ENCODE data around the gene MOG.
"Not testable (repeated sequence)": the region's sequence is repeated elsewhere in the genome, so short reads cannot be mapped to it uniquely, and the experiment has no call there.

Gene MOG

DNA sequence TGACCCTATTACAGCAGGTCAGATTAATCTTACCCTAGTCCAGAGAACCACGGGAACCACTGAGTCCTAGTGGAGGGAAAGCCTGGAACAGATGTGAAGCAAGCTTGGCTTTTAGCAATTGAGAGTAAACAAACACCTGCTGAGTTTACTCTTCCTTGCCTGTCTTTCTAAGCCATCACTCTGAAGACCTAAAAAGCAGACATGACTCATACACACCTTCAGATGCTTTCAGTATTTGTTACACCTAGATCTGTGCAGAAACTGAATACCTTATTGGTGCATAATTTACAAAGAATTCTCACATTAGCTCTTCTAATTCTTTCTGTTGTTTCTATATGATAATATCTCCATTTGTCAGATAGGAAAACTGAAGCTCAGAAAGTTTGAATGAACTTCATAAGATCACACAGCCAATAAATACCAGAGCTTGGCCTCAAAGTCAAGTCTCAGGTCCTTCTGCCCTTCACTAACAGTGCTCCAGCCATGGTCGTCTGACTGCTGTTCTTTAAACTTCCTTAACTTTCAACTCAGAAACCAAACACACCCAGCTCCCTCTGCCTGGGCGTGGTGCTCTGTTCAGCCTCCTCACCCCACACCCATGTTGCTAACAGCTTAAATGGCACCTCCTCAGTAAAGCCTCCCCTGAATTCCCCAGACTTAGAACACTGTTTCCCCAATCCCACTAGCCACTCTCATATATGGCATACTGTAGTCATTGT is 15.3 kb upstream of the MOG start:
- no peak for DNase-seq

DNA sequence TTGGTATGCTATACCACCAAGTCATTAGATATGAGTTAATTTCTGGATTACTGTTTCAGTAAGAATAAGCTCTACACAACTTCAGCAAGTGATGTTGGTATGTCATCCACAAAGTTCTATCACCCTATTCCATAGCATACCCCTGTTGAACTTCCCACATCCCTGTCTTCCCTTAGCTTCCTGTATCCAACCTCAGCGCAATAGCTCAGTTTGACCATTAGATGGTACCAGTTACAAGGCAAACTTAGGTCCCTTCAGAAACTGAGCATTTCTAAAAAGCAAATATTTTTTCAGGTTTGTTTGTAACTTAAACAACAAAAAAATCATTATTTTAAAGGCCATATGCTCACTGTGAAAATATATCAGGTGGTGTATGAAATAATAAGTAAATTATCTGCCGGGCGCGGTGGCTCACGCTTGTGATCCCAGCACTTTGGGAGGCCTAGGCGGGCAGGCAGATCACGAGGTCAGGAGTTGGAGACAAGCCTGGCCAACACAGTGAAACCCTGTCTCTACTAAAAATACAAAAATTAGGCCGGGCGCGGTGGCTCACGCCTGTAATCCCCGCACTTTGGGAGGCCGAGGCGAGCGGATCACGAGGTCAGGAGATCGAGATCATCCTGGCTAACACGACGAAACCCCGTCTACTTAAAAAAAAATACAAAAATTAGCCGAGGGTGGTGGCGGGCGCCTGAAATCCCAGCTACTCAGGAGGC is 8.8 kb upstream of the MOG start:
- no peak for DNase-seq

DNA sequence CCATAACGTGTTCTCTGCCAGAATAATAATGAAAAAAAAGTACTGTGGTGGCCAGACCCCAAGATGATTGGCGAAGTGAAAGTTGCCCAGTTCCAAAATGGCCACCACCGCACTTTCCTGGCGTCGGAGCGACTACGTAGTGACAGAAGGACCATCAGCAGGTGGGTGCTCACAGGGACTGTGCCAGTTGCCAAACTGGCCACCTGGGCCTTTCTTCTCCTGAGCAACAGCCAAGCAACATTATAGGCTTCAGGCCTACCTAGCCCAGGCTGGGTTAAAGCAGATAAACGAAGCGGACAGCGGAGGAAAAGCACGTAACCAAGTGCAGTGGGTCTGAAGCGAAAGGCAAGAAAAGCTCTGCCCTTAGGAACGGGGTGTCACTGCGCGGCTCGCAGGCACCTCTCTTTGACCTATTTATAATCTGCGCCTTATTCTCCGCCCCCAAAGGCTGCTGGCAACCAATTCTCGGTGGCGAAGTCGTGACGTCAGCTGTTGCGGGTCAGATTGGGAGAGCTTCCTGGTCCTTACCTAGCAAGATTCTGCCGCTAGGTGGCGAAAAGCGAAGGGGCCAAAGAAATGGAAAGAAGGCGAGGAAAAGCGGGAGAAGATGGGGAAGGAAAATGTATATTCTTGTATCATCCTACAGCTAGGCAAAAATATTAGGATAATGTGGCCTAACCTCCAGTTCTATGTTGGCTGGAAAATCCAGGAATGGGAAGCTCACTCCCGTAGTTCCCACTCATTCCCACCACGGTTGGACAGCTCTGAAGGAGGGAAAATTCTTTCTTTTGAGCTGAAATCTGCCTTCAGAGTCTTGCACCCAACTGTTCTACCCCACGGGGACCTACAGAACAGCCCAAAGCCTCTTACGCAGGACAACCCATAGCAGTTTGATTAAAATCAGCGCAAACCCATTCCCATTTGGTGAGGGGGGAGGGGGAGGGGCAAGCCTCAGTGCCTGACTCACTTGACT is 6.9 kb upstream of the MOG start:
- peak; percentile 8 for DNase-seq

DNA sequence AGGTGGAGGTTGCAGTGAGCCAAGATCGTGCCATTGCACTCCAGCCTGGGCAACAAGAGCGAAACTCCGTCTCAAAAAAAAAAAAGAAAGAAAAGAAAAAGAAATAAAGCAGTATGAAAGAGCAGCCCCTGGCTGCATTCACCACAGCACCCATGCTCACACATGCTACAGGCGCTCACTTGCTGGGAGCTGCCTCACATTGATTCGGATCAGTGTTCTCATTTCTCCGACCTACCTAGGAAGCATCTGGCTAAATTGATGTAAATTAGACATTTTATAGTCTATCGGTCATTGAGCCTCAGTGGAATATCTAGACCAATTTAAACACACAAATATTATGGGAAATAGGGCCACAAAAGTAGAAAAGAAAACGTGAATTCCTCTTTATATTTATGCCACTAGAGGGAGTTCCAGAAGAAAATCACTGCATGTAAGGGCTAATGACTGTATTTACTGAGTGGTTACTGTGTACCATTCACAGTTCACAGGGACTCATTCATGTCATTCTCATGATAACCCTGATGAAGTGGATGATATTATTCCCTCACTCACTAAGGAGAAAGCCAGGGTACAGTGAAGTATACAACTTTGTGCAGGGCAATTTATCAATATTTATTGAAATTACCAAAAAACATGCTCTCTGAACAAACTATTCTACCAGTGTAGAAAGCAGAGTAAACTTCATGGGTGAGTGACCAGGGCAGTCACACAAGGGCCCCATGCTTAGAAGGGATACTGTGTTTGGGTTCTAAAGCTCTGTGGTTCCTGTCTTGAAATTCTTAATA is 5.3 kb upstream of the MOG start:
- DNase-seq, result no peak

DNA sequence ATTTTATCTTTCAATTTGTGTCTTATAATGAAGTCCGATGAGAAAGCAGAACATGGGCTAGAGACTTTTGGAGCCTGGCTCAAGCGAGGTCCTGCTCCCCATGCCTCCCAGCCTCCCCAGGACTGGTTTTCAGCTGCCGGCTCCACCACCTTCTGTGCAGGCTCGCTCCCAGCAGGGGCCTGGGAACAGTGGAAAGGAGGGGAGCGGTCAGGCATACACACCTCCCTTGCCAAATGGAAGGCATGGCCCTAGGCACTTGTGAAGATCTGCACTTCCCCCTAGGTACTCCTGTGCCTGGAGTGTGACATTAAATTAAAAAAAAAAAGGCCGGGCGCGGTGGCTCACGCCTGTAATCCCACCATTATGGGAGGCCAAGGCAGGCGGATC is 4.7 kb upstream of the MOG start:
- no peak for DNase-seq

DNA sequence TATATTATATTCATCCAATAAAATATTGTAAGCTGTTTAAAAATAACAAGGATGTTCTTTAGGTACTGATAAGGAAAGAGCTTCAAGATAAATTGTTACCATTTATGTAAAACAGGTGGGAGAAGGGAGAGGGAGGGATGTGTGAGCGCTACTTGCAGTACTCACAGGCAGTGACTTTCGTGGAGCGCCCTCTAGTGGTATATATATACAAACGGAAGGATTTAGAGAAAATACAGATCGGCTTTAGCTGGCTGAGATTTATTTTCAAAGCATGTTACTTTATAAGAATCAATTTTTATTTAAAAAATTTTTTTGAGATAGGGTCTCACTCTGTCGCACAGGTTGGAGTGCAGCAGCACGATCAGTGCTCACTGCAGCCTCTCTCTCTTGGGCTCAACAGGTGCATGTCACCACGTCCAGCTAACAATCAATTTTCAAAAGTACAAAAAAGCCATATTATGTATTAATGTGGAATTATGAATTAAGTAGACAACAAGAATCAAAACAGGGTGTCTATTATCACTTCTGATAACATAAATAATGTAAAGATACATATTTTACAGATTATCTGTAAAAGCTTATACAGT is 3.3 kb upstream of the MOG start:
- no peak for DNase-seq

DNA sequence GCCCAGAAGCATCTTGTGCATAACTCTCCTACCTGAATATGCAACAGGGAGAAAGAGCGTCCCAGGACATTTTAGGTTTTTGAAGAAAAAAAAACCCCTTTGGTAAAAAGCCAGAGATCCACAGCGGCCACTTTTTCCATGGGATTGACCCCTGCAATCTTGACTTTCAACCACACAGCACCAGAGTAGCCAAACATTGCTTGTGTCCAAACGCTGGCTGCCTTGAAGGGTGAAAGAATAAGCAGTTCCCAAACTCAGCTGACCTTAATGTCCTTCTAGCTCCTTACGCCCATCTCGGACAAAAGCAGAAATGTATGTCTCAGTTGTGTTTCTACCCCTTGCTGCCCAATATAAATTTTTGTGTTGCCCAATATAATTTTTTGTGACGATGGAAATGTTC is 1.2 kb upstream of the MOG start:
- no peak for DNase-seq

DNA sequence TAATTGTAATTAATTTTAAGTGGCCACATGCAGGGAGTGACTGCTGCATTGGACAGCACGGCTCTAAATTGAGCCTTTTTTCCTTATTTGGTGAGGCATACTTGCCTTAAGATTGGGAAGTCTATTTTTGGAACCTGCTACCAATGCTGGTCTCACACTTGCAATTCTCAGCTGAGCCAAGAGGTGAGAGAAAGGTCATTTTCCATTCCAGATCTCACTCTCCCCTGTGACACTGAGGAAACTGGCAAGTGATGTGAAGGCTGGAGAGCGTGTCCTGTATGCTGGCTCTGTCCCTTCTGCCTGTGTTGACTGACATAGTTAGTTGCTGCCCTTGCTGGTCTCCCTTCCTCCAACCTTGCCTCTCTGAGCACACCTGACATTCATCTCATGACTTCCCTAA is 735 bp upstream of the MOG start:
- DNase-seq, result no peak

DNA sequence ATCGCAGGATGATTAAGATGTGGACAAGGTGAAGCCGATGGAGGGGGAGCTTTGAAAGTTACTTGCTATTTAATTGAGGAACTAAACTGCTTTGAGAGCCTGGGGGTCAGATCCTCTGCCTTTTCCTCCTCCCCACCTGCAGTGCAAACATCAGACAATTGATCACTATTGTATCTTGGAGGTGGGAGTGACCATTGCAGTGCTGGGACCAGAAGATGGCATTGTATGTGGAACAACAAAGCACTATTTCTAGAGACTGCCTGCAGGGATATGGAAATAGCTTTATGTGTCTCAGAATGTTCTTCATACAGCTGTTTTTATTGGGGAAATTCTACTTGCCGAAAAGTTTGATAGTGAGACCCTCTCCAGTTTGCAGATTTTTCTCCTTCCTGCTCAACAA is 4.2 kb downstream of the MOG start:
- DNase-seq, result no peak

DNA sequence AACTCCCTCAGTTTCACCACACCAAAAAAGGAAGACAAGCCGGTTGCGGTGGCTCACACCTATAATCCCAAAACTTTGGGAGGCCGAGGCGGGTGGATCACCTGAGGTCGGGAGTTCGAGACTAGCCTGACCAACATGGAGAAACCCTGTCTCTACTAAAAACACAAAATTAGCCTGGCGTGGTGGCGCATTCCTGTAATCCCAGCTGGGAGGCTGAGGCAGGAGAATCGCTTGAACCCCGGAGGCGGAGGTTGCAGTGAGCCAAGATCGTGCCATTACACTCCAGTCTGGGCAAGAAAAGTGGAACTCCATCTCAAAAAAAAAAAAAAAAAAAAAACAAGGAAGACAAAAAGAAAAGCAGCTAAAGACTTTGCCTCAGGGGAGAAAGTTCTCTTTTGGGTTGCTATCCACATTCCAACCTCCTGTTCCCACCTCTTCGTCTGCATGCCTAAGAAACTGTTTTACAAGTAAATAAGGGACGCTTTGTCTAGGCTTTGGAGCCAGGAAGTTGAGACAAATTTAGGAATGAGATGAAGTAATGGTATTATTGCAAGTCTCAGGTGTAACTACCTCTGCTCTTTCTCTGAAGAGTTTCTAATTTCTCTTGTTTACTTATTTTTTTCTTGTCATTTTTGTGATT is 4.7 kb downstream of the MOG start:
- DNase-seq, result not testable (repeated sequence)

DNA sequence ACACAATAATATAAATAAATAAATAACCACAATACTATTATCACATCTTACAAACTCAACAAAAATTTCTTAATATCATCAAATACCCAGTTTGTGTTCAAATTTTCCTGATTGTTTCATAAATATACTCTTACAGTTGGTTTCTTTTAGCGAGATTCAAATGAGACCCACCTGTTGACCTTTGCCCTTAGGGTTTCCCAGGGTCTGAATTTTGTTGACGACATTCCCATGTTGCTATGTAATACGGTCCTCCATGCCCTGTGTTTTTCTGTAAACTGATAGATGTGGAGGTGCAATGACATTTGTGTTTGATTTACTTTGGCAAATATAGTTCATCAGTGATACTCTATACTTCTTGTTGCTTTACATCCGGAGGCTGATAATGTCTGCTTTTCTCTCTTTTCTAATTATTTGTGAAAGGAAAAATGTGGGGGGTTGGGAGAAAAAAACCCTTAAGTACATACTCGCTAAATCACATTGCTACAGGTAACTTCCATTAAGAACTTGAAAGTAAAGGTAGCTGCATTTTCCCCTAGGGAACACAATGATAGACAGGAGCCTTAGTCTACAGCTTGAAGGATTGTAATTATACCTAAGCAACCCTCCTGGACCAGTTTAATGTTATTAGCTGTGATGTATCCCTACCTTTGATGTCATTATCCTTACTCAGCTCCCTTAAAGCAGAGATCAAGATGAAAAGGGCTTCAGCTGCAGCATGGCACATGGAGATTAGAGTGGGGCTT is 6.6 kb downstream of the MOG start:
- DNase-seq, result no peak

DNA sequence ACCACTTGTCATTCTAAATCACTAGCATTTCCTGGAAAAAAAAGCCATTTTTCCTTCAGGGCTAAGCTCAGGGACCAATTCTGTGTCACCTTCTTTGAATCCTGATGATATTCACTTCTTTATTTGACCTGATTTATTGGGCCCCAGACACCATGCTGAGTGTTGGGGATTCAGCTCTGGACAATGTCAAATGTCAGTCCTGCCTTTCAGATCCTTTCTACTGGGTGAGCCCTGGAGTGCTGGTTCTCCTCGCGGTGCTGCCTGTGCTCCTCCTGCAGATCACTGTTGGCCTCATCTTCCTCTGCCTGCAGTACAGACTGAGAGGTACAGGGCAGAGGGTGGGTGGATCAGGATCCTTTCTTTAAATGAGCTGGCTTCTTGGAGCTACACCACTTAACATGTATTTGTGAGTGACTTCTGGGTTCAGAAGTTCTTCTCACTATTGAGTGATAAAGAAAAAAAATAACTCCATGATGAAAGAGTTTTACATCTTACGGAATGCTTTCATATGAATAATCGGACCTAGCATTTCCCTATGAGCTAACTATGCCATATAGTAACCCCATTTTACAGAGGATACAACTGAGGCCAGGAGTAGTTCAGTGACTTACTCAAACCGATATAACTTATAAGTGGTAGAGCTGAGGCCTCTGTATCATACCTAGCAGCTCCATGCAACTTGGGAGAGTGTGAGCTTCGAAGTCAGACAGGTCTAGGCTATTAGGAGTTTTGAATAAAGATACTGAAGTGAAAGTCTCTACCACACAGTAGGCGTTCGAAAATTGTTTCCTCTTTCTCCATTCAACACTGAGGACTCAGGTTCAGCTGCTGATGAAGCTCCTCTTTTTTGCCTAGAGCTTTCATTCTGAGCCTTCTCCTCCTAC is 9.3 kb downstream of the MOG start:
- no peak for DNase-seq

DNA sequence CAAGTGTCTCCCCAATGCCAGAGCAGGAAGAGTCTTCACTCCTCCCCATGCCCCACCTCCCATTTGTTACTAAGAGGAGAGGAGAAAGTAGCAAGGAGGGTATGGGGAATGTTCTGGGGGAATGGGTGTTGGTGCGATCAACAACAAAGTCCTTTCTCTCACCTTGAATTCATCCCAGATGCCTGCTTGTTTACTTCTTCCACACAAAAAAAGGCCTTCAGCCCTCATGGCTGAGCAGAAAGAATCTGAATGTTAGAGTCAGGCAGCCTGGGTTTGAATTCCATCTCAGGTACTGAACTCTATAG is 9.9 kb downstream of the MOG start:
- DNase-seq, result no peak

DNA sequence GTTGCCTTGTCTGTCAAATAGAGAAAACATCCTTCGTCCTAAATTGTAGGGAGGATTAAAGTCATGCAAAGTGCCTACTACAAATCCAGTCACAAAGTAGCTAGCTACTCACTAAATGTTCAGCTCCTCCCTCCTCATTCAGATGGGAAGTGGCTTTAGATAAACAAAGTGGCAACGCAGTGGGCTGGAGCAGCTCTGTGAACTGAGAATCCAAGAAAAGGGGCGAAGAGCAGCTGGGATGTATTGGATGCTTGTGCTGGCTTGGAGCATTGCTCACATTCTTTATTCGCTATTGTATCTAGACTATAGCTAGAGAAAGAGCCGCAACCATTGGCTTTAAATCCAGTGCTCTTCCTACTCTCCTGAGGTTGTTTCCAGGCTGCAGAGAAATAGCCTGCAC is 10.3 kb downstream of the MOG start:
- no peak for DNase-seq

DNA sequence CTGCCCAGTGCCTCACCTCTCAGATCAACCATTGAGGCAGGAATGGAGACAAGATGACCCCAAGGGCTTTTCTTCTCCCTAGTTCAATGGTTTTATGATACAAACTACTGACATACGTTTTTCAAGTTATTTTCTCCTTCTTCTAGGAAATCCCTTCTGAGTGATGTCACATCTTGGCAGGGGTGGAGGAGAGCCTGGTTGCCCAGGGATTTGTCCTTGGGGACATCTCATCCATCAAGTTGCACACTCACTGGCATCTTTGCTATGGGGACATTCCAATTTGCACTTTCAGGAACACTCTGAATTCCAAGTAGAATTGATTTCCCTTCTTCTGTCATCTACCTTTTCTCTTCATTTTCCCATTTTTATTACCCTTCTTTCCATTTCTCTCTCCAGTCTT is 14.1 kb downstream of the MOG start:
- DNase-seq, result no peak

DNA sequence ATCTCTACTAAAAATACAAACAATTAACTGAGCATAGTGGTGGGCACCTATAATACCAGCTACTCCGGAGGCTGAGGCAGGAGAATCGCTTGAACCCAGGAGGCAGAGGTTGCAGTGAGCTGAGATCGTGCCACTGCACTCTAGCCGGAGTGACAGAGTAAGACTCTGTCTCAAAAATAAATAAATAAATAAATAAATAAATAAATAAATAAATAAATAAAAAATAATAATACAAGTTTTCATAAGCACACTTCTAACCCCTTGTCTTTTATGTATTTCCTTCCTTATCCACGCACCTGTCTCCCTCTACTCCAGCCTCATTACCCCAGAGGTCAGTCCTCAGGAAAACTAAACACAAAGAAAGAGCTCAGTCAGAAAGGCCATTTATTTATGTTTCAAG is 15.2 kb downstream of the MOG start:
- not testable (repeated sequence) for DNase-seq

DNA sequence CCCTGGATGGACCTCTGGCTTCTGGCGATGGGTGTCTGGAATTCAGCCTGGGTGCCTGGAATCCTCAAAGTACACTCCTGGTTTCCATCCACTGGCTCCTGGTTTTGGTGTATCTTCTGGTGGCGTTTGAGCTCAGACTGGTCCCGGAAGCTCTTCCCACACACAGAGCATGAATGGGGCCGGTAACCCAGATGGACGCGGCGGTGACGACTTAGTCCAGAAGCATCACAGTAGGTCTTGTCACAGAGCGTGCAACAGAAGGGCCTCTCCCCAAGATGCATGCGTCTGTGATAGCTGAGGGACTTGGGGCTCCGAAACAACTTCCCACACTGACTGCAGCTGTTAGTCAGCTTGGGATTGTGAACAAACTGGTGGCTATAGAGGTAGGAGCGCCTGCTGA is 16.3 kb downstream of the MOG start:
- DNase-seq, result no peak

DNA sequence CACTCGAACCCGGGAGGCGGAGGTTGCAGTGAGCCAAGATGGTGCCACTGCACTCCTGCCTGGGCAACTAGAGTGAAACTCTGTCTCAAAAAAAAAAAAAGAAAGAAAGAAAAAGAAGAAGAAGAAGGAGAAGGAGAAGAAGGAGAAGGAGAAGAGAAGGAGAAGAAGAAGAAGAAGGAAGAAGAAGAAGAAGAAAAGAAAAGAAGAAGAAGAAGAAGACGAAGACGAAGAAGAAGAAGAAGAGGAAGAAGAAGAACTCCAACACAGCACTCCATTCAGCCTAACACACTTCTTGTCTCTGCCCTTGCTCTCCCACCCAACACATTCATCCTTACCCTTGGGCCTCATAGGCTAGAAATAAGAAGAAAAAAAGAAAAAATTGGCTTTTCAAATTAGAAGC is 17.1 kb downstream of the MOG start:
- no peak for DNase-seq

DNA sequence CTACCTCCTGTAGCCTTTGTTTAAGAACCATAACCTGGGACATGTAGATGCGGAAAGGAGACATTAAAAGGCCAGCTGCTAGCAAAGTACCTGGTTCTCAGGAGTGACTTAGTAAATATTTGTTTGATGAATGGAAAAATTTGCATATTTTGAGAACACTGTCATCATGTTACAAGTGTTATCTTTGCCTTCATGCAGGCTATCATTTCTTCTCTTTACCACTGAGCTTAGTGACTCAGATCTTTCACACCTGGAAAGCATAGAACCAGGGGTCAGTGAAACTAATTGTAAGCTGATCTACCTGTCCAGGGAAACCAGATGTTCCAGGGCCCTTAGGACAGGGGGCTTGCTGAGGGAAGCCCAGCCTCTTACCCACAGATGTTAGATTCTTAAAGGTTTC is 18.7 kb downstream of the MOG start:
- DNase-seq, result no peak

DNA sequence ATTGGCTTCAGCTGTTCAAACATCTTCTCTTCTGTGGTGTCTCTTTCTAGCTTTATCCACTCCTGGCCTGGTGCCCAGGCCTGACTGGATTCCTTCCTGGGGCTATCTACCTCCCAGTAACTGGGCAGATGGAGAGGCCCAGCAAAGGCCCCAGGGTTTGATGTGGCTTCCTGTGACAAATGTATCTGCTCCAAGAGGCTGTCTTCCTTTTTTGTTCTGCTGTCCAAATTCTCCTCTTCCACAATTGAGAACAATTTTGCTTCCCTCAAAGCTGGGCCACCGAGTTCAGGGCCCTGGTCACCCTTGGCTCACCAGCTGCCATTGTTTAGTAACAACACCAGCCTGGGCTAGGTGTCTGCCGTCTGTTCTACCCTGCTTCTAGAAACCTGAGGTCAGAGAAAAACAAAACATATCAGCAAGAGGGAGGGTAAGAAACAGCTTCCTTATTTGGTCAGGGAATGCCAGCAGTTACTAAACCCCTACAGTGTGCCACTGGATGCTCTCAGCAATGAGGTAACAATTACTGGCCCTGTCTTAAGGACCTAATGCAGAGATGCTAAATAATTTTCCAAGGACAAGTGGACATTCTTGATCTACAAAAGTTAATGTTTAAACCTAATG is 20.2 kb downstream of the MOG start:
- no peak for DNase-seq
